A549 treated with dexamethasone at 1 μM for 4 hours (cell line): ENCODE results near the gene DIS3L2. TPM values are rescaled to one million over a fixed set of nuclear protein-coding genes. Genes with fewer than 3 reads are reported as not detected.

Experiments
- total RNA-seq: library from RNA; stranded (reverse); fragments of 200-300 nt; extraction: Qiagen RNA extraction; gene quantifications from 5 replicates; pipeline ENCODE4 v1.2.3, GENCODE V29; 2022

DIS3L2 gene, protein sequence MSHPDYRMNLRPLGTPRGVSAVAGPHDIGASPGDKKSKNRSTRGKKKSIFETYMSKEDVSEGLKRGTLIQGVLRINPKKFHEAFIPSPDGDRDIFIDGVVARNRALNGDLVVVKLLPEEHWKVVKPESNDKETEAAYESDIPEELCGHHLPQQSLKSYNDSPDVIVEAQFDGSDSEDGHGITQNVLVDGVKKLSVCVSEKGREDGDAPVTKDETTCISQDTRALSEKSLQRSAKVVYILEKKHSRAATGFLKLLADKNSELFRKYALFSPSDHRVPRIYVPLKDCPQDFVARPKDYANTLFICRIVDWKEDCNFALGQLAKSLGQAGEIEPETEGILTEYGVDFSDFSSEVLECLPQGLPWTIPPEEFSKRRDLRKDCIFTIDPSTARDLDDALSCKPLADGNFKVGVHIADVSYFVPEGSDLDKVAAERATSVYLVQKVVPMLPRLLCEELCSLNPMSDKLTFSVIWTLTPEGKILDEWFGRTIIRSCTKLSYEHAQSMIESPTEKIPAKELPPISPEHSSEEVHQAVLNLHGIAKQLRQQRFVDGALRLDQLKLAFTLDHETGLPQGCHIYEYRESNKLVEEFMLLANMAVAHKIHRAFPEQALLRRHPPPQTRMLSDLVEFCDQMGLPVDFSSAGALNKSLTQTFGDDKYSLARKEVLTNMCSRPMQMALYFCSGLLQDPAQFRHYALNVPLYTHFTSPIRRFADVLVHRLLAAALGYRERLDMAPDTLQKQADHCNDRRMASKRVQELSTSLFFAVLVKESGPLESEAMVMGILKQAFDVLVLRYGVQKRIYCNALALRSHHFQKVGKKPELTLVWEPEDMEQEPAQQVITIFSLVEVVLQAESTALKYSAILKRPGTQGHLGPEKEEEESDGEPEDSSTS
- 9.2 to 16.5 TPM (median 15.4 TPM) in 5 replicates for total RNA-seq

DNA sequence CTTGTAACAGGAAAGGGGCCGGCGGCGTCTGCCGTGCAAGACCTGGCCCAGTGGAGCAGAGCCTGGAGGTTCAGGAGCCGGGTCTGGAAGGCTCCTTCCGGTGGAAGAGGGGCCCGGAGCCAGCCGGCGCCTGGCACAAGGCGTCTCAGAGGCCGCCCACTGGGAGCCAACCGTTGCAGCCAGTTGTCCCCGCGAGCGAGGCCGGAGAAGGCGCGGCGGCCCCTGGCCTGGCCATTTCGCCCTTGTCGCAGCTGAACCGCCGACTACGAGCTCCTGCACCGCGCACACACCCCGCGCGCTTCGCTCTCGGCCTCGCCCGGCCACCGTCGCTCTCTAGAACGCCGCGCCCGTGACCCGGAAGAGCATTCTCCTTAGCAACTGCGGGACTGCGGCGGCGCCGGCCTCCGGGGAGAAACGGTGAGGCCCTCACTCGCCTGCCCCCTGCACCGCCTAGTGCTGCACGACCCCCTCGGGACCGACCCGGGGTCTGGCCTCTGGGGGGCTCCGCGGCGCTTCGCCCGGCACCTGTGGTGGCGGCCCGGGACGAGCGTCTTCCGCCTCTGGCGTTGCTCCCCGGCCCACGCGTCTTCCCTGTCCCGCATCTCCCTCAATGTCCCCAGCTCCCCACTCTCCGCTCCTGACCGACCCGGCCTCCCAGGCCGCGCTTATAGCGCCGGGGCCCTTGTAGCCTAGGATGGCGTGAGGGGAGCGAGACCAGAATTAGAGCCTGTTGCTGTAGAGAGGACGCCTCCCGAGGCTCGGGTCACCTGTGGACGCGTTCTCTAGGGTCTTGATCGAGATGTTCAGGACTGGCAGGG is at the start of gene DIS3L2:
Gene DIS3L2, plus strand, starts transcription at position 365 of the 818 bp plus-strand sequence. CDS start 53,215 bp downstream, outside the sequence.

DNA sequence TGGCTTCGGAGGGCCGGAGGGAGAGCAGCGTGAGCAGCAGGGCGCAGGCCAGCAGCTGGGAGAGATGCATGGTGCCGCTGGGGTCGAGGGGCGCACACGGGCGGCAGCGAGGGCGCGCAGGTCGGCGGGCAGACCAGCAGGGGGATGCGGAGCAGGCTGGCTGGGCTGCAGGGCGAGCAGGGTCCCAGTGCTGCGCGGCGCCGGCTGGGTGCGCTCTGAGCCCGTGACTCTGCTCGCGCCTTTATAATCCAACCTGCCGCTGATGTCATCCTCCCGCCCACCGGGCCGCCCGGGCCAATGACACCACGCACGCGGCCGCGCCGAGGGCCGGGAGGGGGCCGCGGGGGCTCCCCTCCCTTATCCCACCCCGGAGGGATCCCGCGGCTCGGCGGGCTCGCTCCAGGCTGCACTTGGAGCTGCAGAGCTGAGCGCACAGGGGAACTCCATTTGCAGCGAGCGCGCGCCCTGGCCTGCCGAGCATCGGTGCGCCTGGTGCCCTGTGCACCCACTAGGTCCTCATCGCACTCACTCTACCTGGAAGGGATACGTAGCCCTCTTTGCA is 35.3 kb upstream of the DIS3L2 start, which contains the start of gene NPPC:
Gene NPPC, minus strand, starts transcription at position 217 of the 562 bp plus-strand sequence. Its CDS starts 147 bp downstream, at position 70.

DNA sequence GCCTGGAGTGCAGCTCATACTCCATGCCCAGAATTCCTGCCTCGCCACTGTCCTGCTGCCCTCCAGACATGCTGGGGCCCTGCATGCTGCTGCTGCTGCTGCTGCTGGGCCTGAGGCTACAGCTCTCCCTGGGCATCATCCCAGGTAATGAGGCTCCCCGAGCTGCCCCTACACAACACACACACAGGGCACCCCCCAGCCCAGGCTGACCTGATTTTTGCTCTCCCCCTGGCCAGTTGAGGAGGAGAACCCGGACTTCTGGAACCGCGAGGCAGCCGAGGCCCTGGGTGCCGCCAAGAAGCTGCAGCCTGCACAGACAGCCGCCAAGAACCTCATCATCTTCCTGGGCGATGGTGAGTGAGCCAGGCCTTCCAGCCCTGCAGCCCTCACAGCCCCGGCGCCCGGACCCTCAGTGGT is 417.2 kb downstream of the DIS3L2 start, which contains the start of gene ALPP:
Gene ALPP, plus strand, starts transcription at position 17 of the 417 bp plus-strand sequence. Its CDS starts 52 bp downstream, at position 69.

Other genes with a start within 250 kb of the DIS3L2 start
- gene PDE6D, start 180.4 kb upstream of the DIS3L2 start, total RNA-seq: 20.9 to 24.0 TPM (median 23.1 TPM) in 5 replicates
- gene COPS7B, start 175.3 kb upstream of the DIS3L2 start, total RNA-seq: 33.3 to 41.1 TPM (median 39.3 TPM) in 5 replicates
- gene NPPC, start 35.3 kb upstream of the DIS3L2 start, total RNA-seq: 0.32 to 0.67 TPM (median 0.42 TPM) in 5 replicates